Endothelial cell of umbilical vein (primary cell): Measurements from ENCODE around the gene BCL10. TPM values are rescaled to one million over a fixed set of nuclear protein-coding genes. Genes with fewer than 3 reads are reported as not detected.

Experiments
- BruUV-seq: library from RNA; stranded (reverse); fragments of 400-500 nt; replicated peaks from 2 replicates; lab custom pipeline; 2021; lab: Mats Ljungman, UMichigan
- CTCF ChIA-PET: fragments of 300-600, 350-600 bp; sonication (Branson Sonifier 250); formaldehyde crosslinking; loops from one replicate; lab custom pipeline; 2021; ENCODE audit warnings: antibody characterized with exemption, inconsistent platforms; lab: Charles Lee
- POLR2A ChIA-PET: fragments of 300-600, 350-600 bp; sonication (Branson Sonifier 250); formaldehyde crosslinking; loops from one replicate; lab custom pipeline; 2021; ENCODE audit warnings: antibody characterized with exemption, inconsistent platforms; lab: Charles Lee
- DNase-seq: peaks from one replicate; pipeline ENCODE4 v3.0.0-alpha.2; 2011; ENCODE audit warnings: low read depth, low spot score
- FAIRE-seq: peaks from 2 replicates; lab custom pipeline; 2011; peaks lifted over from hg19 to GRCh38; lab: Jason Lieb, UNC
- H2AFZ ChIP-seq: 2 replicates; pipeline ENCODE4 v1.6.0; 2012; ENCODE audit warnings: low read depth, low read length, control low read depth, inconsistent platforms
- H3K27ac ChIP-seq: 2 replicates; pipeline ENCODE4 v1.5.1; 2011; ENCODE audit warnings: low read depth, mild to moderate bottlenecking, control low read depth, low read length, moderate library complexity; ENCODE audit not compliant: insufficient read depth
- H3K27me3 ChIP-seq, 2 experiments: 2 replicates each; pipeline versions ENCODE4 v1.6.0 to v1.6.1; 2011; ENCODE audit warnings: low read length in 2 of 2, mixed read lengths in 1 of 2; ENCODE audit not compliant: control insufficient read depth in 2 of 2, insufficient read depth in 2 of 2
- H3K36me3 ChIP-seq, 2 experiments: 2 replicates in 1 of 2; 3 replicates in 1 of 2; pipeline ENCODE4 v1.5.1; 2011; ENCODE audit warnings: low read length in 2 of 2, mild to moderate bottlenecking in 1 of 2, moderate library complexity in 1 of 2; ENCODE audit not compliant: control insufficient read depth in 2 of 2, insufficient read depth in 2 of 2; ENCODE audit errors: extremely low read depth in 1 of 2
- H3K4me1 ChIP-seq: 3 replicates; pipeline ENCODE4 v1.5.1; 2011; ENCODE audit warnings: mild to moderate bottlenecking, low read length; ENCODE audit not compliant: control insufficient read depth, insufficient read depth; ENCODE audit errors: extremely low read depth
- H3K4me2 ChIP-seq: 2 replicates; pipeline ENCODE4 v1.6.1; 2011; ENCODE audit warnings: low read length, control low read depth, mixed read lengths; ENCODE audit not compliant: insufficient read depth
- H3K4me3 ChIP-seq, 3 experiments: fragments of 200-600 bp in 1 of 3; sonication (generic), shearing (Covaris generic) in 1 of 3; replicated peaks in 1 of 3; 2 replicates each; pipeline ENCODE4 v1.5.1; 2011 to 2016; ENCODE audit warnings: control low read depth in 3 of 3, low read length in 3 of 3, mild to moderate bottlenecking in 2 of 3, inconsistent platforms in 1 of 3, low read depth in 1 of 3, moderate library complexity in 1 of 3; ENCODE audit not compliant: insufficient read depth in 1 of 3
- H3K79me2 ChIP-seq: 2 replicates; pipeline ENCODE4 v1.6.0; 2012; ENCODE audit warnings: low read length, inconsistent platforms; ENCODE audit not compliant: control insufficient read depth, insufficient read depth
- H3K9ac ChIP-seq: replicated peaks from 2 replicates; pipeline ENCODE3; 2011; ENCODE audit warnings: low read length, control low read depth; ENCODE audit not compliant: insufficient read depth; ENCODE audit errors: extremely low read depth
- H3K9me1 ChIP-seq: replicated peaks from 3 replicates; pipeline ENCODE4 v1.6.0; 2011; ENCODE audit warnings: mild to moderate bottlenecking, low read length; ENCODE audit not compliant: control insufficient read depth, insufficient read depth; ENCODE audit errors: extremely low read depth
- H3K9me3 ChIP-seq: replicated peaks from 2 replicates; pipeline ENCODE4 v1.5.1; 2012; ENCODE audit warnings: low read length, inconsistent platforms; ENCODE audit not compliant: control insufficient read depth, insufficient read depth
- H4K20me1 ChIP-seq: replicated peaks from 2 replicates; pipeline ENCODE3; 2011; ENCODE audit warnings: mild to moderate bottlenecking, low read length; ENCODE audit not compliant: control insufficient read depth, insufficient read depth; ENCODE audit errors: extremely low read depth
- EZH2 ChIP-seq: IDR thresholded peaks from 2 replicates; pipeline ENCODE4 v1.6.1; 2012; ENCODE audit warnings: borderline replicate concordance, low read depth, mild to moderate bottlenecking, moderate library complexity, low read length, inconsistent platforms; ENCODE audit not compliant: severe bottlenecking
- FOS ChIP-seq: IDR thresholded peaks from 2 replicates; pipeline ENCODE4 v1.6.1; 2011; ENCODE audit warnings: mild to moderate bottlenecking, low read length, moderate library complexity, borderline replicate concordance; ENCODE audit not compliant: insufficient read depth
- GATA2 ChIP-seq: IDR thresholded peaks from 2 replicates; pipeline ENCODE4 v1.7.0; 2011; ENCODE audit warnings: low read depth, mild to moderate bottlenecking, moderate library complexity, mixed read lengths, low read length; ENCODE audit not compliant: insufficient read length, insufficient read depth
- JUN ChIP-seq: IDR thresholded peaks from 2 replicates; pipeline ENCODE4 v1.6.1; 2011; ENCODE audit warnings: borderline replicate concordance, low read depth; ENCODE audit not compliant: insufficient read length, insufficient read depth
- MYC ChIP-seq: IDR thresholded peaks from one replicate; pipeline ENCODE4 v1.6.1; 2011; ENCODE audit warnings: mild to moderate bottlenecking, low read depth, low read length
- POLR2A ChIP-seq: IDR thresholded peaks from 2 replicates; pipeline ENCODE4 v1.6.1; 2012; ENCODE audit warnings: low read depth, mild to moderate bottlenecking, control low read depth, low read length
- POLR2AphosphoS5 ChIP-seq: IDR thresholded peaks from 2 replicates; pipeline ENCODE4 v1.6.1; 2012; ENCODE audit warnings: low read depth, mild to moderate bottlenecking, control low read depth, low read length, moderate library complexity; ENCODE audit not compliant: insufficient read depth
- dilution Hi-C: fragments of 300-500 bp; cut with MboI; formaldehyde crosslinking; loops from one replicate; pipeline ENCODE4 v1.15.0; 2019; ENCODE audit warnings: low sequenced_read_pairs; ENCODE audit not compliant: extremely low pct_ligation_motif_present
- intact Hi-C: fragments of 100-400 bp; cut with micrococcal nuclease; formaldehyde crosslinking; loops from one replicate; pipeline ENCODE4 v1.10.0; 2022
- polyA plus RNA-seq, 4 experiments: library from polyadenylated mRNA; depleted of rRNA in 3 of 4; stranded (reverse) in 3 of 4; unstranded in 1 of 4; fragments of >200 nt; gene quantifications; 2 replicates each; pipeline versions ENCODE4 v1.2.1 to v1.2.3, GENCODE V29; 2011 to 2012; ENCODE audit warnings: missing spikeins in 1 of 4
- total RNA-seq: library from RNA; stranded (reverse); gene quantifications from 2 replicates; pipeline ENCODE4 v1.2.3, GENCODE V29; 2021
- TF ChIP-seq, protein P1 (sequence below): IDR thresholded peaks from 2 replicates; pipeline ENCODE4 v1.6.1; 2011; ENCODE audit not compliant: insufficient read depth, insufficient read length
- TF ChIP-seq, protein P2 (sequence below), 2 donors: IDR thresholded peaks; 1 replicate in 1 of 2; 2 replicates in 1 of 2; pipeline ENCODE4 v1.5.1; 2011; ENCODE audit warnings: low read length in 2 of 2, mild to moderate bottlenecking in 2 of 2, moderate library complexity in 2 of 2, control low read depth in 1 of 2, inconsistent platforms in 1 of 2, low read depth in 1 of 2; ENCODE audit not compliant: insufficient read depth in 1 of 2; ENCODE audit errors: extremely low read depth in 1 of 2

Gene BCL10
- total and polyA plus RNA-seq, 2 donors (not counting 3 experiments of a cell fraction or from before 2014, with no cell fraction given), result 16.1 to 78.6 TPM

GRCh38 chr1:85223334-85223733 lies 53.1 kb downstream of the BCL10 start:
- intact Hi-C loops, result no loop called here
- Histone ChIP-seq H3K27me3 (peaks cover 23 to 27% of the 10 kb centered on the region in 2 experiments), H3K9me3 (no peaks in the 10 kb centered on the region), H4K20me1 (no peaks in the 10 kb centered on the region), H3K4me3 (no peak overlapping the region), H3K9ac (no peak overlapping the region), H3K36me3 (no peaks in the 10 kb centered on the region), H3K9me1 (no peaks in the 10 kb centered on the region), H3K4me1 (no peaks in the 10 kb centered on the region), H3K79me2 (no peaks in the 10 kb centered on the region), H3K27ac (no peak overlapping the region), H2AFZ (no peak overlapping the region), H3K4me2 (no peak overlapping the region)
- DNase-seq (no peak), FAIRE-seq (no peak)
- dilution Hi-C loops, result no loop called here
- no peak for TF ChIP-seq EZH2
- TF ChIP-seq, protein P1, sequence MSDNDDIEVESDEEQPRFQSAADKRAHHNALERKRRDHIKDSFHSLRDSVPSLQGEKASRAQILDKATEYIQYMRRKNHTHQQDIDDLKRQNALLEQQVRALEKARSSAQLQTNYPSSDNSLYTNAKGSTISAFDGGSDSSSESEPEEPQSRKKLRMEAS, result no peak
- TF ChIP-seq FOS, result no peak
- no peak for TF ChIP-seq GATA2
- no peak for TF ChIP-seq MYC
- TF ChIP-seq, protein P2, sequence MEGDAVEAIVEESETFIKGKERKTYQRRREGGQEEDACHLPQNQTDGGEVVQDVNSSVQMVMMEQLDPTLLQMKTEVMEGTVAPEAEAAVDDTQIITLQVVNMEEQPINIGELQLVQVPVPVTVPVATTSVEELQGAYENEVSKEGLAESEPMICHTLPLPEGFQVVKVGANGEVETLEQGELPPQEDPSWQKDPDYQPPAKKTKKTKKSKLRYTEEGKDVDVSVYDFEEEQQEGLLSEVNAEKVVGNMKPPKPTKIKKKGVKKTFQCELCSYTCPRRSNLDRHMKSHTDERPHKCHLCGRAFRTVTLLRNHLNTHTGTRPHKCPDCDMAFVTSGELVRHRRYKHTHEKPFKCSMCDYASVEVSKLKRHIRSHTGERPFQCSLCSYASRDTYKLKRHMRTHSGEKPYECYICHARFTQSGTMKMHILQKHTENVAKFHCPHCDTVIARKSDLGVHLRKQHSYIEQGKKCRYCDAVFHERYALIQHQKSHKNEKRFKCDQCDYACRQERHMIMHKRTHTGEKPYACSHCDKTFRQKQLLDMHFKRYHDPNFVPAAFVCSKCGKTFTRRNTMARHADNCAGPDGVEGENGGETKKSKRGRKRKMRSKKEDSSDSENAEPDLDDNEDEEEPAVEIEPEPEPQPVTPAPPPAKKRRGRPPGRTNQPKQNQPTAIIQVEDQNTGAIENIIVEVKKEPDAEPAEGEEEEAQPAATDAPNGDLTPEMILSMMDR (IDR thresholded peaks at IDR 0.05; ENCODE audit: extremely low read depth in 1 of 2, insufficient read depth in 1 of 2, low read depth in 1 of 2, low read length in 2 of 2), result no peak
- TF ChIP-seq POLR2A, result no peak
- TF ChIP-seq JUN, result no peak
- no peak for TF ChIP-seq POLR2AphosphoS5
- no TSS peak for BruUV-seq
- ChIA-PET POLR2A (no interaction called here), CTCF (interaction anchor here (0.6 kb wide), 1 partner anchor 32 kb away, joined by 3 read pairs; no protein-coding TSS in a partner anchor)
